NCI-H345 treated with DMSO at 0.1 percent for 48 hours (cell line): ENCODE measurements around the gene KCNAB1.
"Not testable (repeated sequence)": the region's sequence is repeated elsewhere in the genome, so short reads cannot be mapped to it uniquely, and the experiment has no call there.

ENCODE experiments used
- DNase-seq: peaks from one replicate; lab custom pipeline; 2025; ENCODE audit not compliant: unreplicated experiment; lab: John Stamatoyannopoulos, UW

KCNAB1 gene

GRCh38 chr3:156135921-156136638 is 15.7 kb downstream of the KCNAB1 start:
- no peak for DNase-seq

DNA sequence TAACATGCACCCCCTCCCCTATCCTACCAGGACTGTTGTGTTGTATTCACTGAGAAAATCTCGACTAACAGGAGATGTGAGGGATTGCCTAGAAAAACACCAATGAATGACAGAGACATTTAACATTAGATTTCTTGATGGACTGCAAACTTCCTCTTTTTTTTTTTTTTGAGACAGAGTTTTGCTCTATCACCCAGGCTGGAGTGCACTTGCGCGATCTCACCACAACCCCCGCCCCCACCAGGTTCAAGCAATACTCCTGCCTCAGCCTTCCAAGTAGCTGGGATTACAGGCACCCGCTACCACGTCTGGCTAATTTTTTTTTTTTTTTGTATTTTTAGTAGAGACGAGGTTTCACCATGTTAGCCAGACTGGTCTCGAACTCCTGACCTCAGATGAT is 17.0 kb downstream of the KCNAB1 start:
- DNase-seq = not testable (repeated sequence)

- DNase-seq = no peak
Measured at GRCh38 chr3:156140001-156140595, 19.7 kb downstream of the KCNAB1 start.

DNA sequence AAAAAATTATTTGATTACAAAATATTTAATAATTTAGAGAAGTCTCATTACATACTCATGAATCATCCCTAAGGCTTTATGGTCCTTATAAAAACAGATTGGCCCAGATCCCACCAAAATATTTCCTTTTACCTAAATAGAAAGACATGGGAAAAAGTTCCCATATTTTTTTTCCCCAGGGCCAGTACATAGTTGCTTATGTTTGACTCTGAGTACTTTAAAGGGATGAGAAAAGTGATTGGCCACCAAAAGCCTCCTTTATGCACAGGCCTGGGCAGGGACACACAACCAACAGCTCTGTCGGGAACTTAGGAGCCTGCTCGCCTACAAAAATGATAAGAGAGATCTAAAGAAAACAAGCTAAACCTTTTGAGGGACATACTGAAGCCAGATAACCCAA is 22.3 kb downstream of the KCNAB1 start:
- no peak for DNase-seq

GRCh38 chr3:156143136-156143535 is 22.8 kb downstream of the KCNAB1 start:
- DNase-seq = no peak

GRCh38 chr3:156144060-156144459 is 23.7 kb downstream of the KCNAB1 start:
- no peak for DNase-seq

GRCh38 chr3:156145866-156146265 is 25.5 kb downstream of the KCNAB1 start:
- DNase-seq = no peak

- no peak for DNase-seq
Measured at GRCh38 chr3:156148345-156148945, 28.1 kb downstream of the KCNAB1 start.

GRCh38 chr3:156148946-156149381 is 28.6 kb downstream of the KCNAB1 start:
- no peak for DNase-seq

DNA sequence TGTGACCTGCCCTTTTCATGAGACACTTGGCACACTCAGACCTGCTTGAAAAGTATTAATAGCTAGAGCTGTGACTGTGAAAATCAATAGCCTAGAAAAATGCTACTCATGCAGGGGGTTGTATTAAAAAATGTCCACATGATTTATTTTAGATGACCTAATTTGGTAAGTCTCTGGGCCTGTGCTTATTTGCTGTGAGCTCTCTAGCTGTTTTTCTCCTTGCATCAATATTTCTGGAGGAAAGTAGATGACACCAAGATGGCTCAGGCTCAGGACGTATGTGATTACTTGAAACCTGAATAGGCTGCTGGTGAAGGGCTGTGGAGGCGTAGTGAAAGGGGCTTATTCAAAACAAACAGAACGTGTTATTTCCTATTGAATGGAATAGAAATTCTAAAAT is 29.5 kb downstream of the KCNAB1 start:
- no peak for DNase-seq

DNA sequence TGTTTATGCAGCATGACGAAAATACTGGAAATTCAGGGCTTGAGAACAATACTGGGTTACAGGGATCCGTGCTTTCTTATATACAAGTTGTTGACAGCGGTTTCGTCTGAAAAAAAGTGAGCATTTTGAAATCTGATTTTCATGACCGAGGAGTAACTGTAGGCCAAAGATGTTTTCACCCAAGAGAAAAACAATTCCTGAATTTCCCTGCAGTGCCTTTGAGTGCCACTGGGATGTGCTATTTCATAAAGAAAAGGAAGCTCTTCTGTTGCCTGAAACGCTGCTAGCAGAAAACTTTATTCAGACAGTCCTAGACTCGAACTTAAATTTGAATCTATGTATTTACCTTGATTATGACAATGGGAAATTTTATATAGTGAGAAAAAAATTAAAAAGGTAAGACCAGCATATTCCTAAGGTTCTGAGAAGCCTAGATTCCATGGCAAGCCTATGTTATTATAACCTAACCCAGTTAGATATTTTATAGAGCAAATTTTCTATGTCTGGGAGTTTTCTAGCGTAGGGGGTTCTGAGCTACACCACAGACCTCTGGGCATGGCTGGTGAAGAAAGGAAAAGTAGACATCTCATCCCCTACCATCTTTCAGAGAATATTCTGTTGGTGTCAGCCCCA is 30.2 kb downstream of the KCNAB1 start:
- DNase-seq = no peak

- DNase-seq = peak; percentile 18
Measured at GRCh38 chr3:156151824-156152428, 31.5 kb downstream of the KCNAB1 start.

DNA sequence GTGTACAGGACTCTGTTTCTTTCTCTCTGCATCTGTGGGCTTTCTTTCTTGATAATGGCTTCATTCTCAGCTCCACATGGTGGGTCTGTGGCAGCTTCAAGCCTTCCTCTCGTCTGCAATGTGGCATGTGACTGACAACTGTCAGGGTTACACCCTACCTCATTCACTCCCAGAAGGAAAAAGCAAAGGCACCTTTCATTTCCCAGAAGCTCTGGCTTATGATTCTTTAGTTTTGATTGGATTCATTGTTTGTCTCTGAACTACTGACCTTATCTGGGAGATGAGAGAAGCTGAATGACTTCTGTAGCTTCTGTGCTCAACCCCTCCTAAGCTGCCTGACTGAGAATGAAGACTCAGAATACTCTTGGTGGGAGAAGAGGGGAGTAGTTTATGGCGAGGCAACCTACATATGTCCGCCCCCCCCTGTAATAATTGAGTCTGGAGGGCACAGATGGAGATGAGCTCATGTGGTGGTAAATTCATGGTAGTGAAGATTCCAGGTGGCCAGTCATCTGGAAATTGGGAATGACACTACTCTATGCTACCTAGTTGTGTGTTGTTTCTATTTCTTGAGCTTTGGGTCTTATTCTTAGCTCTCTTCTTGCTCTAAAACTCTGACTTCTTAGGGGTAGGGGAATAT is 38.4 kb downstream of the KCNAB1 start:
- no peak for DNase-seq

- no peak for DNase-seq
Measured at GRCh38 chr3:156160647-156161046, 40.3 kb downstream of the KCNAB1 start.

DNA sequence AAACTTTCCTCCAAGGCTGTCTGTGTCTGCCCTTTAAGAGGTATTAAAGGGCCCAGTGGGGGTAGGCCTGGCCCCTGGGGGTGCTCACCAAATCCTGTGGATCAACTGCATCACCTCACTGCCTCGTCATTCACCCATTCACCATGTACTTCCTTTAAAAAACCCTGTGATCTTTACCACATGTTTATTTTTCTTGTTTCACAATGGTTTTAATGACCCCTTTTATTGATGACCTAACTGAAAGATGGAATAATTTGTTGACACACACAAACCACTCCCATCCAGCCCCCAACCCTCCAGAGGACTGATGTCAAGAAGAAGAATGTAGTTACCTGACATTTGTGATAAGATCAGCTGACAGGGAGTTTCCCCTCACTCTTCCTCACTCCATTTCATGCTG is 40.8 kb downstream of the KCNAB1 start:
- no peak for DNase-seq

DNA sequence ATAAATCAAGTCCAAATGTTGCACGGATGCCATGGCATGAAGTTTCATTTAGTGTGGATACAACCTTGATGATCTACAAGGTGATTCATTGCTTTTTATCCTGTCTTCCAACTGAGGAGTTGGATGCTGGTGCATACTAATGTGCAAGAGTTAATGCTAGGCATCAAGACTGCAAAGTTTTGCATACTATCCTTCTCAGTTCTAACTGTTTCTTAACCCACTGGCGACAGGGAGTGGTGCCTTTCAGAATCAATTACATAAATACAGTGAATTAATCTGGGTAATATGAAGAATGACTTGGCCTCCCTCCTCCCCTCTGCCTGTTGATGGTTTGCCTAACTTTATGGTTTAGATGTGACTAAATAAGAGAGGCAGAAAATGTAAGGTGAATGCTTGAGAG is 43.5 kb downstream of the KCNAB1 start:
- no peak for DNase-seq

DNA sequence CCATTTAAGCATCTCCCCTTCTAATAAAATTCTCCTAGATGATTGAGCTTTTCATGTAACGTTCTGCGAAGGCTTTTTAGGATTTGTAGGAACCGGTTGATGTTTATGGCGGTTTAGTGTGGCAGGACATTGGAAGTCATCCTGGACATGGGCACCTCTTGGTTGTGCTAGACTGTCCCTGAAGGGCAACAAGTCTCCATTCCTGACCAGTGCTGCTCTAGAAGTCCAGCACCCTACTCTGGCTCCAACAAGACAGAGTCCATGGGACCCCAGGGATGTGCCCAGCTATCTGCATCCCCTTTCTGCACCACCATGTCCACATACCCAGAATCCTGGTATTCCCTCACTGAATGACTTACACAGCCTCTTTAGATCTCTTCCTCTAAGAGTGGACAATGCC is 46.4 kb downstream of the KCNAB1 start:
- DNase-seq = no peak

- no peak for DNase-seq
Measured at GRCh38 chr3:156170571-156170970, 50.2 kb downstream of the KCNAB1 start.

DNA sequence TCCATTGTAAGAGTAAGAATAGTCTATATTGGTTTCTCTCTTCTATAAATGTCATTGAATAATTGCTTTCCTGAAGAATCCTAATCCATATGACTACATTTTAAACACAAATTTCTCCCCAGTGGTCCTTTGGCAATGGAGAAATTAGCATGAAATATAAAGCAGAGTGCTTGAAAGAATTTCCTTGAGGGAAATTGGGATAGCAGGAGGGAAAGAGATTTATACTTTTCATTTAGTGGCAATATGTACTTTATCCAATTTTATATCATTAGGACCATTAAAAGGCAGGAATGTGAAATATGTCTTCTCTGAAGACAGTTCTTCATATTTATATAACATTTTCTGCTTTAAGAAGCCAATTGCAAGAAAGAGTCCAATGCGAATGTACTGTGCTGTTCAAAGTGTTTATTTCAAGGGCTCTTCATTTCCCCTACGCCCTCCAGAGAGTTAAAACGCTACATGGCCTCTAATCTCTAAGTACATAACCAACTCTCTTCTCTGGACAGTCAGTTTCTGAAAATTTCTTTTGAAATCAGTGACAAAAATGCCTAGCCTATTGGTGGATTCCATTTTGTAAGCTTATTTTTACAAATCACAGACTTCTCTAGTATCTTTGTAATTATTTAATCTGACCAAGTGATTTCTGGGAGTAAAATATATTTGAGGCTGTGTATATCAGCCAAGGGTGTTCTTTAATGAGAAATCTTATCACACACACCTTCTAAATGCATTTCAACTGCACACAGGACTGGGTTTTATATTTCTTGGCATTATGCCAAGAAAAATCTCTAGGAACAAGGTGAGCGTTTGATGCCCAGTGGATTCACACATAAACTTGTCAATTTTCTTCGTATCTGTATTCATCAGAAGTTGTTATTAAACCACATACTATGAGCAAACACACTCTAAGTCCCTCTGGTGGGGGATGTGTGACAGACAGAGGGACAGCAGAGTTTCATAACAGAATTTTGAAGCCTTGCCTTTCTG is 51.2 kb downstream of the KCNAB1 start:
- no peak for DNase-seq

- DNase-seq = no peak
Measured at GRCh38 chr3:156172536-156172935, 52.2 kb downstream of the KCNAB1 start.
